C4-2B (cell line): ENCODE results near the gene TXLNG.

ENCODE experiments used
- ZFX ChIP-seq: fragments of 450-650 bp; IDR thresholded peaks from 2 replicates; pipeline ENCODE4 v1.6.1; 2017
- TF ChIP-seq, protein P1 (sequence below): fragments of 450-650 bp; conservative IDR thresholded peaks from 2 replicates; pipeline ENCODE4 v1.5.1; 2017; ENCODE audit warnings: mild to moderate bottlenecking

DNA sequence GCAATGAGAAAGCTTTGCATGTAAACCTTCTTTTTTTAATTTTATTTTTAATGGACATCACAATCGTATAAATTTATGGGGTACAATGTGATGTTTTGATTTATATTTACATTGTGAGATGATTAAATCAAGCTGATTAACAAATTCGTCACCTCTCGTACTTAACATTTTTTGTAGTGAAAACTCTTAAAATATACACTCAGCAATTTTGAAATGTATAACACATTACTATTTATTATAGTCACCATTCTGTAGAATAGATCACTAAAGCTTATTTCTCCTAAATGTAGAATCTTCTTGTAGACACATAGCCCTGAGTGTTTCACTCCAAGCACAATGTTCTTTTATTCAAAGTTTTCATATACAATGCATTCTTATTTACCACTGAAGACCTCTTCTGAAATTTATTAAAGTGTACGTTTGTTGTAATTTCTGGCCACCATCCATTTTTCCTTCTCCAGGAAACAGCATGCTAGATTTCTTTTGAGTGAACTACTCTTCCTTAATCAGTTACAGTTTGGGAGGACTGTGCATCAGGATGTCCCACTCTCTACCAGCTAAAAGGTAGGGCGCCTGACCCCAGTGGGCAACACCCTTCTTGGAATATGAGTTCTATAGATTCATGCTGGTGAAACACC lies 88.3 kb downstream of the TXLNG start:
- TF ChIP-seq, protein P1, sequence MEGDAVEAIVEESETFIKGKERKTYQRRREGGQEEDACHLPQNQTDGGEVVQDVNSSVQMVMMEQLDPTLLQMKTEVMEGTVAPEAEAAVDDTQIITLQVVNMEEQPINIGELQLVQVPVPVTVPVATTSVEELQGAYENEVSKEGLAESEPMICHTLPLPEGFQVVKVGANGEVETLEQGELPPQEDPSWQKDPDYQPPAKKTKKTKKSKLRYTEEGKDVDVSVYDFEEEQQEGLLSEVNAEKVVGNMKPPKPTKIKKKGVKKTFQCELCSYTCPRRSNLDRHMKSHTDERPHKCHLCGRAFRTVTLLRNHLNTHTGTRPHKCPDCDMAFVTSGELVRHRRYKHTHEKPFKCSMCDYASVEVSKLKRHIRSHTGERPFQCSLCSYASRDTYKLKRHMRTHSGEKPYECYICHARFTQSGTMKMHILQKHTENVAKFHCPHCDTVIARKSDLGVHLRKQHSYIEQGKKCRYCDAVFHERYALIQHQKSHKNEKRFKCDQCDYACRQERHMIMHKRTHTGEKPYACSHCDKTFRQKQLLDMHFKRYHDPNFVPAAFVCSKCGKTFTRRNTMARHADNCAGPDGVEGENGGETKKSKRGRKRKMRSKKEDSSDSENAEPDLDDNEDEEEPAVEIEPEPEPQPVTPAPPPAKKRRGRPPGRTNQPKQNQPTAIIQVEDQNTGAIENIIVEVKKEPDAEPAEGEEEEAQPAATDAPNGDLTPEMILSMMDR: no peak
- TF ChIP-seq ZFX: no peak
